ENCODE measurements around the gene PGAP3. TPM values are rescaled to one million over a fixed set of nuclear protein-coding genes. Genes with fewer than 3 reads are reported as not detected.

The PGAP3 gene
- total RNA-seq, 2 donors from 2014 or later, result 44.6 to 50.0 TPM

GRCh38 chr17:39709319-39709997, 21.6 kb upstream of the PGAP3 start:
- H3K36me3 ChIP-seq, result peaks cover 7 to 28% of the 10 kb centered on the region in 2 donors
- peaks cover 26% of the 10 kb centered on the region for H3K4me1 ChIP-seq (replicated peaks)
- TF ChIP-seq POLR2AphosphoS5 (IDR thresholded peaks at IDR 0.05) (no peak), POLR2A (IDR thresholded peaks at IDR 0.05) (no peak), CTCF (IDR thresholded peaks at IDR 0.05) (no peak)
- H3K27ac ChIP-seq, result peak overlapping the region in 1 of 2 donors; percentile 98
- no peaks in the 10 kb centered on the region for H3K9me3 ChIP-seq
- no peak for DNase-seq (ENCODE audit: low spot score)
- intact Hi-C loops (cut with DNase I), result no loop called here
- WGBS, result 88% methylated on average over 14 of the region's 14 CpGs
- H3K27me3 ChIP-seq (replicated peaks; ENCODE audit: insufficient read depth), result no peaks in the 10 kb centered on the region
- no peak overlapping the region for H3K4me3 ChIP-seq

- Histone ChIP-seq H3K27ac (peak overlapping the region; percentile 98), H3K27me3 (replicated peaks; ENCODE audit: insufficient read depth) (no peaks in the 10 kb centered on the region), H3K4me1 (replicated peaks) (peaks cover 40% of the 10 kb centered on the region), H3K9me3 (no peaks in the 10 kb centered on the region), H3K36me3 (peaks cover 4 to 27% of the 10 kb centered on the region in 2 donors), H3K4me3 (no peak overlapping the region)
- intact Hi-C loops (cut with DNase I), result no loop called here
- 14% methylated on average over 4 of the region's 7 CpGs for WGBS
- DNase-seq (ENCODE audit: low spot score), result no peak
- no peak for TF ChIP-seq POLR2A (IDR thresholded peaks at IDR 0.05)
- peak; percentile 27 for TF ChIP-seq POLR2AphosphoS5 (IDR thresholded peaks at IDR 0.05)
Measured at GRCh38 chr17:39706921-39707337, 19.1 kb upstream of the PGAP3 start.

- 30% methylated on average over 8 of the region's 8 CpGs for WGBS
Measured at GRCh38 chr17:39706383-39706782, 18.5 kb upstream of the PGAP3 start.

GRCh38 chr17:39705786-39706348, 18.0 kb upstream of the PGAP3 start:
- TF ChIP-seq CTCF (IDR thresholded peaks at IDR 0.05), result peak in 2 of 4 experiments; percentile 18 to 57
- peak; percentile 91 for TF ChIP-seq POLR2AphosphoS5 (IDR thresholded peaks at IDR 0.05)
- no peak for TF ChIP-seq POLR2A (IDR thresholded peaks at IDR 0.05)
- peak overlapping the region in 1 of 2 donors; percentile 13 for H3K4me3 ChIP-seq
- WGBS, result 26% methylated on average over 12 of the region's 12 CpGs
- peaks cover 2 to 20% of the 10 kb centered on the region in 2 donors for H3K36me3 ChIP-seq
- no peaks in the 10 kb centered on the region for H3K9me3 ChIP-seq
- peak; percentile 87 for DNase-seq (ENCODE audit: low spot score)
- intact Hi-C loops (cut with DNase I), result no loop called here
- peaks cover 48% of the 10 kb centered on the region for H3K4me1 ChIP-seq (replicated peaks)
- H3K27me3 ChIP-seq (replicated peaks; ENCODE audit: insufficient read depth), result no peaks in the 10 kb centered on the region
- H3K27ac ChIP-seq, result peak overlapping the region; percentile 98

More at GRCh38 chr17:39706383-39706782, 18.5 kb upstream of the PGAP3 start:
- H3K4me1 ChIP-seq (replicated peaks), result peaks cover 45% of the 10 kb centered on the region
- H3K36me3 ChIP-seq, result peaks cover 2 to 21% of the 10 kb centered on the region in 2 donors
- no peak overlapping the region for H3K4me3 ChIP-seq
- intact Hi-C loops (cut with DNase I), result no loop called here
- no peak for DNase-seq (ENCODE audit: low spot score)
- peak overlapping the region; percentile 98 for H3K27ac ChIP-seq
- no peaks in the 10 kb centered on the region for H3K9me3 ChIP-seq
- TF ChIP-seq POLR2A (IDR thresholded peaks at IDR 0.05) (no peak), POLR2AphosphoS5 (IDR thresholded peaks at IDR 0.05) (no peak), CTCF (IDR thresholded peaks at IDR 0.05) (no peak)
- no peaks in the 10 kb centered on the region for H3K27me3 ChIP-seq (replicated peaks; ENCODE audit: insufficient read depth)

GRCh38 chr17:39704821-39705551, 17.1 kb upstream of the PGAP3 start:
- Histone ChIP-seq H3K27ac (peak overlapping the region; percentile 98), H3K4me1 (replicated peaks) (peaks cover 48% of the 10 kb centered on the region), H3K9me3 (no peaks in the 10 kb centered on the region), H3K27me3 (replicated peaks; ENCODE audit: insufficient read depth) (no peaks in the 10 kb centered on the region), H3K36me3 (peaks cover 0 to 14% of the 10 kb centered on the region in 2 donors), H3K4me3 (peak overlapping the region in 1 of 2 donors; percentile 13)
- TF ChIP-seq CTCF (IDR thresholded peaks at IDR 0.05) (peak in 2 of 4 experiments; percentile 46 to 68), POLR2A (IDR thresholded peaks at IDR 0.05) (no peak), POLR2AphosphoS5 (IDR thresholded peaks at IDR 0.05) (peak; percentile 42)
- DNase-seq (ENCODE audit: low spot score), result peak; percentile 50
- intact Hi-C loops (cut with DNase I), result no loop called here
- WGBS, result 30% methylated on average over 11 of the region's 11 CpGs
